ENCODE data around the gene KCNK15.

The KCNK15 gene

DNA sequence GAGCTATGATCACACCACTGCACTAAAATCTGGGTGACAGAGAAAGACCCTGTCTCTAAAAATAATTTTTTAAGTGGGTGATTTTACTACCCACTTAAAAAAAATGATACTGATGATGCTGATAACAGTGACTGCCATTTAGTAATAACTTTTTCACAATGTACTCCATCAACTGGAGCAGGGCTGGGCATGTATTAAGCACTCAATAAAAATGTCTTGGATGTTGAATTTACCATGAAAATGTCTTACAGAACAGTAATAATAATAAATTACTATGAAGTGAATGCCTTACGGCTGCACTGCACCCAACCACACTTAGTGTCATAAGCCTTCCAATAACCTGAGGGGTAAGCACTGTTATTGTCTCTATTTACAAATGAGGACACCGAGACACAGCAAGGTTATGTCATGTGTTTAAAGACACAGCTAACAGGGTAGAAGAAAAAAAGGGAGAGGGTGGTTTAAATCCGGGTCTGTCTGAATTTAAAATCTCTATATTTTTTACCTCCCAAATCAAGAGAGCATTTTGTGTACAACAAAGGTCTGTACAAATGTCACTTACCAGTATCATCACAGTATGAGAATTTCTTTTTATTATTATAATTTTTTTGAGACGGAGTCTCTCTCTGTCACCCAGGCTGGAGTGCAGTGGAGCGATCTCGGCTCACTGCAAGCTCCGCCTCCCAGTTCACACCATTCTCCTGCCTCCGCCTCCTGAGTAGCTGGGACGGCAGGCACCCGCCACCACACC lies 43.2 kb downstream of the KCNK15 start:
- TF ChIP-seq, protein P1, sequence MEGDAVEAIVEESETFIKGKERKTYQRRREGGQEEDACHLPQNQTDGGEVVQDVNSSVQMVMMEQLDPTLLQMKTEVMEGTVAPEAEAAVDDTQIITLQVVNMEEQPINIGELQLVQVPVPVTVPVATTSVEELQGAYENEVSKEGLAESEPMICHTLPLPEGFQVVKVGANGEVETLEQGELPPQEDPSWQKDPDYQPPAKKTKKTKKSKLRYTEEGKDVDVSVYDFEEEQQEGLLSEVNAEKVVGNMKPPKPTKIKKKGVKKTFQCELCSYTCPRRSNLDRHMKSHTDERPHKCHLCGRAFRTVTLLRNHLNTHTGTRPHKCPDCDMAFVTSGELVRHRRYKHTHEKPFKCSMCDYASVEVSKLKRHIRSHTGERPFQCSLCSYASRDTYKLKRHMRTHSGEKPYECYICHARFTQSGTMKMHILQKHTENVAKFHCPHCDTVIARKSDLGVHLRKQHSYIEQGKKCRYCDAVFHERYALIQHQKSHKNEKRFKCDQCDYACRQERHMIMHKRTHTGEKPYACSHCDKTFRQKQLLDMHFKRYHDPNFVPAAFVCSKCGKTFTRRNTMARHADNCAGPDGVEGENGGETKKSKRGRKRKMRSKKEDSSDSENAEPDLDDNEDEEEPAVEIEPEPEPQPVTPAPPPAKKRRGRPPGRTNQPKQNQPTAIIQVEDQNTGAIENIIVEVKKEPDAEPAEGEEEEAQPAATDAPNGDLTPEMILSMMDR (IDR thresholded peaks at IDR 0.05): no peak
- no peaks in the 10 kb centered on the region for H3K36me3 ChIP-seq
- H3K27me3 ChIP-seq: peaks cover 0 to 14% of the 10 kb centered on the region in 2 donors
- no peak overlapping the region for H3K4me3 ChIP-seq
- H3K4me1 ChIP-seq: no peaks in the 10 kb centered on the region
- H3K9me3 ChIP-seq: no peaks in the 10 kb centered on the region
- H3K27ac ChIP-seq: no peak overlapping the region
- intact Hi-C loops (cut with DNase I; ENCODE audit: low total_unique reads): no loop called here
- no peak for DNase-seq

DNA sequence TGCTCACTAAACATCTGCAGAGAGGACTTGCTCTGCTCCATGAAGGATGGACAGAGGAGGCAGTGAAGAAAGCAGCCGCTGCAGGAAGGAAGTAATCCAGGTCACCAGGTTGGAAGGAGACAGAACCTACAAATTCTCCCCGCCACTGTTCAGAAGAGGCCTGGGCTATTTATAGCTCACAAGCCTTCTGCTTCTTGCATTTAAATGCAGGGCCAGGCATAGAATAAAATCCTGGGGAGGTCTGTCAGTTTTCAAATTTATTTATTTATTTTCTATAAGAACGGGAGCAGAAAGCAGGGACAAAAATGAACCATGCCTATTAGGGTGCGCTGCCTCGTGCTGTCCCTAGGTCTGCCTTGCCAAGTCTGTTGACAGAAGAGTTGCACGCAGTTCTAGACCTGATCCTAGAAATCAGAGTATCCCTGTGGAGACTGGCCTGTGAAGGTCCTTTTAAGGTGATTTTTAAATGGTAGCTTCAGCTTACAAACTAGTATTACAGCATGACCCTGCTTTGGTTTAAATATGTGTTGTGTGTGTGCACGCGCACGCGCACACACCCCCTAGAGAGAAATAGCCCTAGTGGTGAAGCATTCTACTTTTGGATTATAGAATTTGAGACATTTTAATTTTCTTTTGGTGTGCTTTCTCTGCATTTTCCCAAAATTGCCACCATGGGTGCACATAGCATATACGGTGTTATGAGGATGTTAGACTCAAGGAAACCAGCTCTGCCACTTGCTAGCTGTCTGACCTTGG lies 45.2 kb downstream of the KCNK15 start:
- no peak for DNase-seq
- no peaks in the 10 kb centered on the region for H3K36me3 ChIP-seq
- TF ChIP-seq, protein P1 (IDR thresholded peaks at IDR 0.05): no peak
- intact Hi-C loops (cut with DNase I; ENCODE audit: low total_unique reads): no loop called here
- H3K9me3 ChIP-seq: no peaks in the 10 kb centered on the region
- H3K4me1 ChIP-seq: no peaks in the 10 kb centered on the region
- peaks cover 0 to 18% of the 10 kb centered on the region in 2 donors for H3K27me3 ChIP-seq
- no peak overlapping the region for H3K27ac ChIP-seq
- H3K4me3 ChIP-seq: no peak overlapping the region

DNA sequence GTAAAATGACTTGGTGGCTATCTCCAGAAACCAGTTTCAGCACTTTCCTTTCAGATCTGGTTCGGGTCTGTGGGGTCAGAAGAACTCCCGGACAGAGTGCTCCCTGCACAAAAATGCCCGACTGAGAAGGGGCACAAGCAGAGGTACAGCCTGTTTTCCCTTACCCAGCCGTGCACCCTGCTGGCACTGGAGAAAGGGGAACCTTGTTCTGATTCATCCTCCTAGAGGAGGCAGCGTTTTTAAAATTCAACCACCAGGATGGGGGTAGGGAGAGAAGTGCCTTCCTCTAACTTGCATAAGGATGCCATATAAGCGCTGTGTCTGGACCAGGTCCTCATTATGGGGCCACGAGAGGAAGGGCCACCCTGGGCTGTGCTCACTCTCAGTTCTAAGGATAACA lies 47.1 kb downstream of the KCNK15 start:
- no peak overlapping the region for H3K4me3 ChIP-seq
- peaks cover 0 to 11% of the 10 kb centered on the region in 2 donors for H3K27me3 ChIP-seq
- no peak for DNase-seq
- no peak overlapping the region for H3K27ac ChIP-seq
- no peaks in the 10 kb centered on the region for H3K4me1 ChIP-seq
- intact Hi-C loops (cut with DNase I; ENCODE audit: low total_unique reads): no loop called here
- no peaks in the 10 kb centered on the region for H3K9me3 ChIP-seq
- TF ChIP-seq, protein P1 (IDR thresholded peaks at IDR 0.05): no peak
- H3K36me3 ChIP-seq: no peaks in the 10 kb centered on the region

DNA sequence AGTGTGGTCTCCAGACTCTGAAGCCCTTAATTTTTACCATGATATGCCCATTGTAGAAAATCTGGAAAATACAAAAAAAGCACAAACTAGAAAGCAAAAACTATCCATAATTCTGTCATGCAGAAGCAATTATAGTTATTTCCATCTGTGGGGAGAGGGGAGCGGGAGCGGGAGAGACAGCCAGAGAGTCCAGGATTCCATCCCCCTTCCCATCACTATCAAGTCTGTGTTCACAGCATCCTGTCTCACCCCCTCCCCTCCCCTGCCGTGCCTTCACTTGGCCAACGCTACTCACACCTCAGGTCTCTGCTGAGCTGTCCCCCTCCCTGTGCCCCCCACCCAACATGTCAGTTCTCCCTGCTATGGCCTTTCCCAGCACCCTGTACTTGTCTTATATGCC lies 50.2 kb downstream of the KCNK15 start:
- H3K27ac ChIP-seq: no peak overlapping the region
- TF ChIP-seq, protein P1 (IDR thresholded peaks at IDR 0.05): no peak
- H3K9me3 ChIP-seq: no peaks in the 10 kb centered on the region
- H3K27me3 ChIP-seq: peaks cover 0 to 7% of the 10 kb centered on the region in 2 donors
- DNase-seq: no peak
- H3K36me3 ChIP-seq: no peaks in the 10 kb centered on the region
- intact Hi-C loops (cut with DNase I; ENCODE audit: low total_unique reads): no loop called here
- H3K4me3 ChIP-seq: no peak overlapping the region
- no peaks in the 10 kb centered on the region for H3K4me1 ChIP-seq

DNA sequence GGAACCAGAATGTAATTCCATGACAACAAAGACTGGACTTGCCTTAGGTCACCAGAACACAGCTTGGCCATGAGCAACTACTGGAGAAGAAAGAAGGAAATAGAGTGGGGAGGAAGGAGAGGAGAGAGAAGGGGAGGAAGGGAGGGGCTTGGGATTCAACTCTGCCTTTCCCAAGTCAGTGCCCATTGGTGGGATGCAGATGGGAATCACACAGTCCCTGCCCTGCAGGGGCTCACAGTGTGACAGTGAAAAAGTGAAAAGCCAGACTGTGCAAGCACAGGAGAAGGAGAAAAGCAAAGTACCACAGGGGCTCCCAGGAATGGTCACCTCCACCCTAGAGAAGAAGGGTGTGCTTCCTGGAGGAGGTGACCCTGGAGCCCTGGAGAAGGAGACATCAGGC lies 50.6 kb downstream of the KCNK15 start:
- intact Hi-C loops (cut with DNase I; ENCODE audit: low total_unique reads): no loop called here
- Histone ChIP-seq H3K27ac (no peak overlapping the region), H3K9me3 (no peaks in the 10 kb centered on the region), H3K4me1 (no peaks in the 10 kb centered on the region), H3K4me3 (no peak overlapping the region), H3K36me3 (no peaks in the 10 kb centered on the region), H3K27me3 (peaks cover 0 to 3% of the 10 kb centered on the region in 2 donors)
- TF ChIP-seq, protein P1 (IDR thresholded peaks at IDR 0.05): no peak
- DNase-seq: no peak

All from tibial artery (tissue), 4 donors.